Testis (tissue), 5 donors: ENCODE results near the gene MMP27. TPM values are rescaled to one million over a fixed set of nuclear protein-coding genes. Genes with fewer than 3 reads are reported as not detected.
"Not testable (repeated sequence)": the region's sequence is repeated elsewhere in the genome, so short reads cannot be mapped to it uniquely, and the experiment has no call there.

Experiments used
- DNase-seq: peaks from one replicate; pipeline ENCODE4 v3.0.0-alpha.2; 2019
- H3K27ac ChIP-seq, 2 donors: fragments of 200-600 bp; sonication (generic); one replicate each; pipeline ENCODE4 v1.5.1; 2019
- H3K27me3 ChIP-seq: fragments of 200-600 bp; sonication (generic); one replicate; pipeline ENCODE4 v1.5.1; 2019
- H3K36me3 ChIP-seq: fragments of 200-600 bp; sonication (generic); one replicate; pipeline ENCODE4 v1.5.1; 2017; ENCODE audit warnings: low read depth; ENCODE audit errors: missing control alignments
- H3K4me1 ChIP-seq: fragments of 200-600 bp; sonication (generic); one replicate; pipeline ENCODE4 v1.5.1; 2019
- H3K4me3 ChIP-seq, 2 donors: fragments of 200-600 bp; sonication (generic); one replicate each; pipeline ENCODE4 v1.5.1; 2017 to 2019
- H3K9me3 ChIP-seq: fragments of 200-600 bp; sonication (generic); one replicate; pipeline ENCODE4 v1.5.1; 2017
- POLR2A ChIP-seq: fragments of 450-650 bp; IDR thresholded peaks from one replicate; pipeline ENCODE4 v1.6.1; 2017; ENCODE audit warnings: antibody characterized with exemption, mild to moderate bottlenecking, moderate library complexity
- WGBS, 2 donors: methylation state at CpG; one replicate each; pipeline ENCODE4 v1.1.5; 2018; 5-methylcytosine and 5-hydroxymethylcytosine counted together
- intact Hi-C: fragments of 100-400 bp; cut with DNase I; formaldehyde crosslinking; loops from one replicate; pipeline ENCODE4 v1.15.1; 2023; ENCODE audit warnings: low total_unique reads
- long read RNA-seq, 2 donors: transcript quantifications; one replicate each; lab custom pipeline, GENCODE V29; 2026
- polyA plus RNA-seq: library from polyadenylated mRNA; stranded (reverse); fragments of 350-450 nt; fragmentation: Illumina TruSeq; extraction: RNeasy Lipid Tissue Mini Kit (QIAGEN cat#74804); gene quantifications from one replicate; pipeline ENCODE4 v1.2.3, GENCODE V29; 2014; ENCODE audit warnings: low read depth, low replicate concordance; ENCODE audit not compliant: insufficient read depth
- total RNA-seq, 2 donors: library from RNA; depleted of rRNA; stranded (reverse); fragments of >200 nt; gene quantifications; one replicate each; pipeline ENCODE4 v1.2.3, GENCODE V29; 2016
- TF ChIP-seq, protein P1 (sequence below), 3 experiments: fragments of 450-650 bp in 2 of 3; fragments of 200-600 bp in 1 of 3; sonication (generic) in 1 of 3; IDR thresholded peaks; one replicate each; pipeline ENCODE4 v1.5.1; 2016 to 2019; ENCODE audit warnings: antibody characterized with exemption in 3 of 3, mild to moderate bottlenecking in 2 of 3, moderate library complexity in 1 of 3

The MMP27 gene, protein sequence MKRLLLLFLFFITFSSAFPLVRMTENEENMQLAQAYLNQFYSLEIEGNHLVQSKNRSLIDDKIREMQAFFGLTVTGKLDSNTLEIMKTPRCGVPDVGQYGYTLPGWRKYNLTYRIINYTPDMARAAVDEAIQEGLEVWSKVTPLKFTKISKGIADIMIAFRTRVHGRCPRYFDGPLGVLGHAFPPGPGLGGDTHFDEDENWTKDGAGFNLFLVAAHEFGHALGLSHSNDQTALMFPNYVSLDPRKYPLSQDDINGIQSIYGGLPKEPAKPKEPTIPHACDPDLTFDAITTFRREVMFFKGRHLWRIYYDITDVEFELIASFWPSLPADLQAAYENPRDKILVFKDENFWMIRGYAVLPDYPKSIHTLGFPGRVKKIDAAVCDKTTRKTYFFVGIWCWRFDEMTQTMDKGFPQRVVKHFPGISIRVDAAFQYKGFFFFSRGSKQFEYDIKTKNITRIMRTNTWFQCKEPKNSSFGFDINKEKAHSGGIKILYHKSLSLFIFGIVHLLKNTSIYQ
- not detected for total RNA-seq
- not detected for polyA plus RNA-seq
- long read RNA-seq, donor 1, result 0 reads
- long read RNA-seq, donor 2, result 0 reads

- TF ChIP-seq POLR2A, result no peak
- TF ChIP-seq, protein P1, sequence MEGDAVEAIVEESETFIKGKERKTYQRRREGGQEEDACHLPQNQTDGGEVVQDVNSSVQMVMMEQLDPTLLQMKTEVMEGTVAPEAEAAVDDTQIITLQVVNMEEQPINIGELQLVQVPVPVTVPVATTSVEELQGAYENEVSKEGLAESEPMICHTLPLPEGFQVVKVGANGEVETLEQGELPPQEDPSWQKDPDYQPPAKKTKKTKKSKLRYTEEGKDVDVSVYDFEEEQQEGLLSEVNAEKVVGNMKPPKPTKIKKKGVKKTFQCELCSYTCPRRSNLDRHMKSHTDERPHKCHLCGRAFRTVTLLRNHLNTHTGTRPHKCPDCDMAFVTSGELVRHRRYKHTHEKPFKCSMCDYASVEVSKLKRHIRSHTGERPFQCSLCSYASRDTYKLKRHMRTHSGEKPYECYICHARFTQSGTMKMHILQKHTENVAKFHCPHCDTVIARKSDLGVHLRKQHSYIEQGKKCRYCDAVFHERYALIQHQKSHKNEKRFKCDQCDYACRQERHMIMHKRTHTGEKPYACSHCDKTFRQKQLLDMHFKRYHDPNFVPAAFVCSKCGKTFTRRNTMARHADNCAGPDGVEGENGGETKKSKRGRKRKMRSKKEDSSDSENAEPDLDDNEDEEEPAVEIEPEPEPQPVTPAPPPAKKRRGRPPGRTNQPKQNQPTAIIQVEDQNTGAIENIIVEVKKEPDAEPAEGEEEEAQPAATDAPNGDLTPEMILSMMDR (IDR thresholded peaks at IDR 0.05), result no peak
- Histone ChIP-seq H3K36me3 (no peaks in the 10 kb centered on the region), H3K4me3 (no peak within 1 kb of the TSS), H3K9me3 (no peaks in the 10 kb centered on the region), H3K4me1 (no peaks in the 10 kb centered on the region), H3K27me3 (no peaks in the 10 kb centered on the region), H3K27ac (no peak within 1 kb of the TSS)
- intact Hi-C loops, result no loop called here
- WGBS, 2 donors, result 68 to 76% methylated on average over 5 of the region's 5 CpGs
- no peak for DNase-seq
Observed at GRCh38 chr11:102705626-102706025, at the start of gene MMP27. MMP27 (minus strand) TSS chr11:102705769; CDS start chr11:102705714, 55 bp downstream.

GRCh38 chr11:102753267-102753666, 47.7 kb upstream of the MMP27 start:
- Histone ChIP-seq H3K27ac (no peak overlapping the region), H3K4me1 (no peaks in the 10 kb centered on the region), H3K4me3 (no peak overlapping the region), H3K27me3 (no peaks in the 10 kb centered on the region), H3K36me3 (no peaks in the 10 kb centered on the region), H3K9me3 (no peaks in the 10 kb centered on the region)
- no peak for DNase-seq
- intact Hi-C loops, result no loop called here
- TF ChIP-seq, protein P1 (IDR thresholded peaks at IDR 0.05), result no peak
- no peak for TF ChIP-seq POLR2A
- 89 to 100% methylated on average over 1 of the region's 1 CpG for WGBS, 2 donors

DNA sequence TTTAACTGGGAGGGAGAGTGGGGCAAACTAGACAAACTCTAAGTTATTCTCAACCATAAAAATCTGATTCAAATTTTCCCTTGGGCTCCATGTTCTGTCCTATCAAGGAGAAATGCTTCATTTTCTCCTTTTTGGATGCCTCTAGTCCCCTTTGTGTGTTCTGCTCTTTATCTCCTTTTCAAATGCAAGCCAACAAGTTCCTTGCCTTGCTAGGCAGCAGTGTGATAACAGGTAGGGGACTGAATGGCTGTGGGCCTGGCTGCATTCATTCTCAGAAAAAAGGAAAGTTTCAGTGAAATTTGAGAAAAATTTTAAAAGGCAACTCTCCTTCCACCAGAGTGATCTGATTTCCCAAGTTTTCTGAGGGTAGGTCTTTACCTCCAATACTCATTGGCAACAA, 46.1 kb upstream of the MMP27 start:
- DNase-seq, result no peak
- Histone ChIP-seq H3K4me1 (no peaks in the 10 kb centered on the region), H3K36me3 (no peaks in the 10 kb centered on the region), H3K27ac (no peak overlapping the region), H3K27me3 (no peaks in the 10 kb centered on the region), H3K4me3 (no peak overlapping the region), H3K9me3 (no peaks in the 10 kb centered on the region)
- TF ChIP-seq POLR2A, result no peak
- TF ChIP-seq, protein P1 (IDR thresholded peaks at IDR 0.05), result no peak
- intact Hi-C loops, result no loop called here

DNA sequence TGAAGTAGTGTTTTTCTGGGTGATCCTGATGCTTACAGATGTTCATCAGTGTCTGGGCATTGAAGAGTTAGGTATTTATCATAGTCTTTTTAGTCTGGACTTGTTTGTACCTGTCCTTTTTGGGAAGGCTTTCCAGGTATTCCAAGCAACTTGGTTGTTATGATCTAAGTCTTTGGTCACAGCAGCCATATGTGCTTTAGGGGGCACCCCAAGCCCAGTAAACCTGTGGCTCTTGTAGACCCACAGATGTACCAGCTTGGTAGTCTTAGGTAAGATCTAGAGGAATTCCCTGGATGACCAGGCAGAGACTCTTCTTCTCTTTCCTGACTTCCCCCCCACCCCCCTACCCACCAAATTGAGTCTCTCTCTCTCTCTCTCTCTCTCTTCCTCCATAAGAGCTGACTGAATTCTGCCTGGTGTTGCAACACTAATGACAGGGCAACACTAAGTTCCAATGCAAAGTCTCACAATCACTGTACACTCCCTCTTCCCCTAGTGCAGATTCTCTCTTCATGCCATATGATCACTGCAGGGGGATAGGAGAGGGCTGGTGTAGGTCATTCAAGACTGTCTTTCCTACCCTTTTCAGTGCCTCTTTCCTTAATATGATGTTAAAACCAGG, 43.6 kb upstream of the MMP27 start:
- Histone ChIP-seq H3K4me1 (no peaks in the 10 kb centered on the region), H3K36me3 (no peaks in the 10 kb centered on the region), H3K27me3 (no peaks in the 10 kb centered on the region), H3K9me3 (no peaks in the 10 kb centered on the region), H3K4me3 (no peak overlapping the region), H3K27ac (no peak overlapping the region)
- intact Hi-C loops, result no loop called here
- TF ChIP-seq POLR2A, result no peak
- TF ChIP-seq, protein P1 (IDR thresholded peaks at IDR 0.05), result no peak
- no peak for DNase-seq

- H3K4me3 ChIP-seq, H3K27ac ChIP-seq, H3K36me3 ChIP-seq, DNase-seq, intact Hi-C loops, H3K27me3 ChIP-seq, H3K4me1 ChIP-seq, H3K9me3 ChIP-seq: not testable (repeated sequence)
- 72 to 85% methylated on average over 24 to 30 of the region's 32 CpGs for WGBS, 2 donors
Observed at GRCh38 chr11:102746746-102747578, 41.4 kb upstream of the MMP27 start.
